OCI-LY3 (cell line): ENCODE data around the gene KLHL20.

ENCODE experiments used
- EZH2phosphoT487 ChIP-seq: fragments of 200-600 bp; shearing (Covaris generic); IDR thresholded peaks from 2 replicates; pipeline ENCODE4 v1.6.1; 2018; ENCODE audit warnings: antibody characterized with exemption, mixed run types, low read depth
- TF ChIP-seq, protein P1 (sequence below): fragments of 200-600, 300-600 bp; sonication (generic); IDR thresholded peaks from 2 replicates; pipeline ENCODE4 v1.5.1; 2014; ENCODE audit warnings: antibody characterized with exemption, low read length, low read depth

DNA sequence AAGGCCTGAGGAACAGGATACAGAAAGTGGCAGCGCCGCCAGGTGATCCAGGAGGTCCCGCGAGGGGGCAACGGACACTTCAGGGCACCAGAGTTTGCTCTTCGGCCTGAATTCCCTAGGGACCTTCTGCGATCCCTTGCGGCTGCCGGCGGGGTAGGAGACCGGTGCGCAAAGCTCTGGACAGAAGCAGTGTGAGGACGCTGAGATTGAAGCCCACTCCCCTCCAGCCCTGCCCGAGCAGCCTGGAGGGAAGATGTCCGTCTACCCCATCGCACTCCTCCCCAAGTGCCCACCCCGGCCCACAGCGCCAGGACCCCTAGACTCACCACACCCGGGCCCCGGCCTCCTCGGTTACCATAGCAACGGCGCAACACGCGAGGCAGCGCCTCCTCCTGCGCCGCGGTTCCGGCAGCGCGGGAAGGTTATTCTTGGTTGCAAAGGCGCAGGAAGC lies 45.3 kb upstream of the KLHL20 start, which contains the start of gene ANKRD45:
- TF ChIP-seq, protein P1, sequence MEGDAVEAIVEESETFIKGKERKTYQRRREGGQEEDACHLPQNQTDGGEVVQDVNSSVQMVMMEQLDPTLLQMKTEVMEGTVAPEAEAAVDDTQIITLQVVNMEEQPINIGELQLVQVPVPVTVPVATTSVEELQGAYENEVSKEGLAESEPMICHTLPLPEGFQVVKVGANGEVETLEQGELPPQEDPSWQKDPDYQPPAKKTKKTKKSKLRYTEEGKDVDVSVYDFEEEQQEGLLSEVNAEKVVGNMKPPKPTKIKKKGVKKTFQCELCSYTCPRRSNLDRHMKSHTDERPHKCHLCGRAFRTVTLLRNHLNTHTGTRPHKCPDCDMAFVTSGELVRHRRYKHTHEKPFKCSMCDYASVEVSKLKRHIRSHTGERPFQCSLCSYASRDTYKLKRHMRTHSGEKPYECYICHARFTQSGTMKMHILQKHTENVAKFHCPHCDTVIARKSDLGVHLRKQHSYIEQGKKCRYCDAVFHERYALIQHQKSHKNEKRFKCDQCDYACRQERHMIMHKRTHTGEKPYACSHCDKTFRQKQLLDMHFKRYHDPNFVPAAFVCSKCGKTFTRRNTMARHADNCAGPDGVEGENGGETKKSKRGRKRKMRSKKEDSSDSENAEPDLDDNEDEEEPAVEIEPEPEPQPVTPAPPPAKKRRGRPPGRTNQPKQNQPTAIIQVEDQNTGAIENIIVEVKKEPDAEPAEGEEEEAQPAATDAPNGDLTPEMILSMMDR = no peak
- TF ChIP-seq EZH2phosphoT487 = no peak
